GM21825 (cell line): ENCODE results near the gene XYLT1.
"Not testable (repeated sequence)": the region's sequence is repeated elsewhere in the genome, so short reads cannot be mapped to it uniquely, and the experiment has no call there.

Source experiments
- ATAC-seq: cut with Tn5 transposase; IDR thresholded peaks from one replicate; pipeline ENCODE4 v1.9.1; 2021; ENCODE audit warnings: mild to moderate bottlenecking, moderate library complexity; ENCODE audit not compliant: unreplicated experiment

Gene XYLT1

DNA sequence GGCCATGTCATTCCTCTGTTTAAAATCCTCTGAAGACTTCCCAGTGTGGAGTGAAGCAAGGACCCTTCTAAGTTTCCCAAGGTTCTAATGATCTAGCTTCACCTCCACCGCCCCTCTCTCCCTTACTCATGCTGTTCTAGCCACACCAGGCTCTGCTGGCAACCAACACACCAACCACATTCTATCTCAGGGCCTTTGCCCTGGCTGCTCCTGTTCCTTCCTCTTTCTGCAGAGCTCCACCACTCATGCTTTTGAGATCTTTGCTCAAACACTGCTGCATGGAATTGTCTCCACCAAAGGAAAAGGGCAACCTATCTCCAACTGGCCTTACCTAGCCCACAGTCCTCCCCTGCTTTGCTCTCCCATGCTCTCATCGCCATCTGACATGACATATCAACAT, 128.7 kb downstream of the XYLT1 start:
- no peak for ATAC-seq

DNA sequence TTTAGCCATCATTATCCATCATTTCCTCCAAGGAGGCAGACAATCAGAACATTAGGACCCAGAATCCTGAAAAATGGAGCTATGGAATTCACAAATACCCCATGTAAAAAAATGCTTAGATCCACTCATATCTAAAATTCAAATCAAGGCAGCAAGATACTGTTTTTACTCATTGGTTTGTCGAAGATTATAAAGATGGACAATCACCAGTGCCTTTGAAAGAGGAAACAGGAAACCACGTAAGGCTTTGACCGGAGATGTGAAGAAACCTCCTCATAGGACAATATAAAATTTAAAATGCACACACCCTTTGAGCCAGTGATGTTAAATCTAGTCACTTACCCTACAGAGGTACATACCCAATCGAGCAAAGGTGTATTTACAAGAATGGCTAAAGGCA, 130.0 kb downstream of the XYLT1 start:
- no peak for ATAC-seq

DNA sequence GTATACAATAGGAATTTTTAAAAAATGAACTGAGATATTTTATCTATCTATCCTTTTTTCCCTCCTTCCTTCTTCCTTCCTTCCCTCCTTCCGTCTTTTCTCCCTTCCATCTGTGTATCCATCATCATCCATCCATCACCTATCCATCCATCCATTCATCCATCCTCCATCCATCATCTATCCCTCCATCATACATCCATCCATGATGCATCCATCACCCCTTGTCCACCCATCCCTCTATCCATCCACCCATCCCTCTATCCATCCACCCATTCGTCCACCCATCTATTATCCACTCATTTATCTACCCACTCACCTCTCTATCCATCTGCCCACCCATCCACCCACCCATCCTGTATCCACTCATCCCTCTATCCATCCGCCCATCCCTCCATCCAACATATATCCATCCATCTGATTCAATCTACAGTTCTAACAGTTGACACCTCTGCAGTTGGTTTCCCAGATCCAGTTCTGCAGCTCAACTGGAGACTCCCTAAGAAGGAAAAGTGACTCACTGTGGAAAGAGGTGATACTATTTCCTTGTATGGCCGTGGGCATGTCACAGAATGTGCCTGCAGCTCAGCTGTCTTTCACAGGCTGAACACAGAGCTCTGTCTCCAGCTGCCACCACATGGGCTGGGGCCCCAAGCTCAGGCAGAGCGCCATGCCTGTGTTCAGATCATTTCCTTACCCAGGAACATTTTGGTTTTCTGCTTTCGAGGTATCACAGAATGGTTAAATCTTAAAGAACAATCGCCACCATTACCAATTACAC, 130.8 kb downstream of the XYLT1 start:
- no peak for ATAC-seq

DNA sequence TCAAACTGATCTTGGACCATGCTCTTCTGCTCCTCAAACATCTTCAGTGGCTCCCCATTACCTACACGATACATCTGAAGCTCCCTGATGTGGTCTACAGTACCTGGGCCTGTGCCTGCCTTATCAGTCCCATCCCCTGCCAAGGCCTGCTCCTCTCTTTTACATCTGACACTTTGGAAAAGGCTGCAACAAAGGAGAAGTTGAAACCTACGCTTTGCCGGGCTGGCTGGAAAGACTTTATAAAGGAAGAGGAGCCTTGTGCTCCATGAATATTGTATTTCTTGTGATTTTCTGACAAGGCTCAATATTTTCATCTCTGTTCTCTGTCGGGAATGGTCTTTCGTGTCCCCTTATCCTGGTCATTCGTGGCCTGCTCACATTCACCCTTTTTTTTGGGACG, 132.5 kb downstream of the XYLT1 start:
- ATAC-seq, result no peak

DNA sequence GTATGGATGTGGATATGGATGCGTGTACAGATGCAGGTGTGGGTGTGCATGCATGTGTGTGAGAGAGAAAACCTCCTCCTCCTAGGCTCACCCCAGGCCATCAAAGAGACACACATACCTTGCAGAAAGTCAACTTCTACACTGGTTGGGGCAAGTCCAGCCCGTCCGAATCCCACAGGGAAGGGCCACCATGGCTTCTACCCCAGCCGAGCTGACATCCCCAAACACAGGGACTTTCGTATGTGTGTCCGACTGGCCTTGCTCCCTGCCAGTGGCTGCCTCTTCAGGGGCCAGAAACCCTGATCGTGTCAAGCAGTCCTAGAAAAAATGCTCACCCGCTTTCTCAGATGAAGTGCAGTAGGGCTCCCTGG, 134.2 kb downstream of the XYLT1 start:
- ATAC-seq, result no peak

DNA sequence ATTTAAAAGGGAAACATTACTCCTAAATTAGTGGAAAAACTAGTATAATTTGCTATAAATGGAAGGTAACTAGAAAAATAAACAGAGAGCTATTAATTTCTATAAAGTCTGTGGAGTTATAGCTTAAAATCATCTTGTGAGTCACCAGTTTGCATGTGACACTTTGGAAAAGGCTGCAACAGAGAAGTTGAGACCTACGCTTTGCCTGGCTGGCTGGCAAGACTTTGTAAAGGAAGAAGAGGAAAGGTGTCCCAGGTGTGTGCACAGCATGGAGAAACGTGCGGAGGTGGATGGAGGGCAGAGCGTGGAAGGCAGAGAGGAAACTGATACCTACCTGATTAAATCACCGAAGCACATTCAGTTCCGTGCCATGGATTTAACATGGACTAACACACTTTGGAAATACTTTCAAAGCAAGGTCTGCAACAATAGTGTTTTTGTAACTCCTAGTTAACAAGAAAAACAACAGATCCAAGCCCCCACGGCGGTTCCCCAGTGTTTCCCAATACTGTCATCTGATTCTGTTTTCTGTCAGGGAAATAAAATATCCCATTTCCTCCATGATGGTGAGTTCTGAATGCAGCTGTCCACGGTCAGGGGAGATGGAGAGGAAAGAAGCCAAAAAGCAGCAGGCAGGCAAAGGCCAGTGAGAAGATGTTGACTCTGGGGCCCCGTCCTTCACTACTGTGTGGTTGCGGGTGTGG, 134.8 kb downstream of the XYLT1 start:
- no peak for ATAC-seq

DNA sequence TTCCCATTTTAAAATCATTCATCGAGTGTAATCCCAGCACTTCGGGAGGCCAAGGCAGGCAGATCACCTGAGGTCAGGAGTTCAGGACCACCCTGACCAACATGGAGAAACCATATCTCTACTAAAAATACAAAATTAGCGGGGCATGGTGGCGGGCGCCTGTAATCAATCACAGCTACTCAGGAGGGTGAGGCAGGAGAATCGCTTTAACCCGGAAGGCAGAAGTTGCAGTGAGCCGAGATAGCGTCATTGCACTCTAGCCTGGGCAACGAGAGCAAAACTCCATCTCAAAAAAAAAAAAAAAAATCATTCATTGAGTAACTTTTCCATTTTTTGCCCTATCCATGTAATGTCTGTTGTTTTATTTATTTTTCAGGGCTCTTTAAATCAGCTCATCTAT, 135.4 kb downstream of the XYLT1 start:
- ATAC-seq, result not testable (repeated sequence)

DNA sequence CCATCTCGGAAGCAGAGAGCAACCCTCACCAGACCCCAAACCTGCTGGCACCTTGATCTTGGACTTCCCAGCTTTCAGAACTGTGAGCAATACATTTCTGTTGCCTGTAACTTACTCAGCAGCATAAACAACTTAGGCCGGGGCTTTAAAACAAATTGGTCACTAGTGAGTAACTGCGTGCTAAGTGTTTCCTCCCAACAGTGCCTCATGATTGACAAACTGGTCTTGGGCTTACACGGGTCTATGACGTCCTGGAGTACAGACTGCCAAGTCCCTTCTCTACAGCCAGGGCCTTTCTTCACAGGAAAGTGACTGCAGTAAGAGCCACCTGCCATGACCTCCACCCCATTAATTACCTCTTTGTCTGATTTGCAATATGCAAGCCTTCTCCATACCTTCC, 136.7 kb downstream of the XYLT1 start:
- no peak for ATAC-seq

DNA sequence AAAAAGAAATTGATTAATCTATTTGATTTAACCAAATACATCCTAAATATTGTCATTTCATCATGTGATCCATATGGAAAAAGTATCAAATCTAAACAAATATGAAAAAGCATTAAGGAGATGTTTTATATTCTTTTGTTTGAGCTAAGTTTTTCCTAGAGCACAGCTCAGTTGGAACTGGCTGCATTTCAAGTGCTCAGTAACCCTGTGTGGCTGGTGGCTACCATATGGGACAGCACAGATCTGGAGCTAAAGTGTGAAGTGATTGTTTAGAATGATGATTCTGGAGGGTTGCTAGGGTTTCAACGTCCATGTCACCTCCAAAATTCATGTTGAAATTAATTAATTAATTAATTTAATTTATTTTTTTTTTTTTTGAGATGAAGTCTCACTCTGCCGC, 137.5 kb downstream of the XYLT1 start:
- ATAC-seq, result no peak

DNA sequence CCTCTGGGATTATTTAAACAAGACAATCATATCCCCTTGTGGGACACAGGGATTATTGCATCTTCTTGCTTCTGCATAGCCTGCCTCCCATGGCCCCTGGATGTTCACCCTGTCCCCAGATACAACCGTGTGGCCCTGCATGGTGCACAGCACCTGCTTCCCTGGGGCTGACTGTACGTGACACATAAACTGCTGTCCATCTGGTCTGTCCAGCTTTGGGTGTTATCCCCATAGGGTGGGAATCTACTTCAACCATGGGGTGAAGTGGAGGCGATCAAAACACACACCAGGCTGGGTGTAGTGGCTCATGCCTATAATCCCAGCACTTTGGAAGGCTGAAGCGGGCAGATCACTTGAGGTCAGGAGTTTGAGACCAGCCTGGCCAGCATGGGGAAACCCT, 138.8 kb downstream of the XYLT1 start:
- no peak for ATAC-seq

DNA sequence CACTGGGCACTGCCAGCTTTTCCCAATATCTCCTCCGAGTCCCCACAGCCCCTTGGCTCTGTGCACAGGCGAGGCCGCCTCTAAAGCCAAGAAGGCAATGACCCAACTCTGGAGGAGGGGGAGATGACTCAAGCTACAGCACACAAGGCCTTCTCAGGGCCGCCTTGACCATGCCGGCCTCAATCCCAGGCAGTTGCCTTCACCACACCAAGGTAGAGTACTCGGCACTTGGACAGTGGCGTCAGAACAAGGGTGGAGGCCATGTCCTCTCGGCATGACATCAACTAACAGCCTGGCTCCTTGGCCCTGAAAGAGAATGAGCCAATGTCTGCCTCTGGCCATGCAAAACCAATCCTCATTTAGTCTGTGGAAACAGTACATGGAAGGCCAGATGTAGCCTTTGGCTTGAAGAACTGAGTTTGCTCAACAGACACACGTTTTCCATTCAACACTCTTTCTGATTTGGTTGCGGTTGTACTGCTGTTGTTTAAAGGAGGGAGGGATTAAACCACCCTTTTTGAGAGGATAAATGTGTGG, 139.6 kb downstream of the XYLT1 start:
- ATAC-seq, result no peak

DNA sequence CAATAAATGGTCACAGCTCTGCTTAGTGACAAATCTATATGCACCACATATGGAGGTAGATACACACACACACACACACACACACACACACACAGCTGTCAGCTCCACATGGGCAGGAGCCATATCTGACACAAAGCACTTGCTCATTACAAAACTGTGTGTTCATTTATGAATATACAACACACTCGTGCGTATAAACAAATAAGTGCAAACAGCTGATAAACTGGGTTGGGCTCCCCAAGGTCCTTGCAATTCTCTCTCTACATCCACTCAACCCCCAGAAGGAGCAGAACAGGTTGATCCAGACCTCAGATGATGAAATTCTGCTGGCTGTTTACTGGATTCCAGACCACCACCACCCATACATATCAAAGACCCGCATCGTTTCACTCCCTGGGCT, 140.7 kb downstream of the XYLT1 start:
- ATAC-seq, result no peak

DNA sequence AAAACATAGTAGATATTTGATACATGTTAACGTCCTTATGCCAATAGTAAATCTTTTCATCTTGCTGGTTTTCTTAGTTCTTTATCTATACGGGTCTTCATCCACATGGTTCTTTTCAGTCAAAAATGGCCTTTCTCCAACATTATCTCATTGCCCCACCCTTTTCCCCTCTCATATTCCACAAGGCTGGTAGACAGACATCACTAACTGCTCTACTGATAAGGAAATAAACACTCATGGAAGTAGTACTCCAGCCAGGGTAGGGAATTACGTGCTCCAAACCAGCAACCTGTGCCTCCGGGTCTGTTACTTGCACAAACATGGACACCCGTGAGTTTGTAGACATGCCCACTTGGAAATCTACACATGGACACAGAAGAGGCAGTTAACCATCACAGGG, 141.4 kb downstream of the XYLT1 start:
- ATAC-seq, result no peak

DNA sequence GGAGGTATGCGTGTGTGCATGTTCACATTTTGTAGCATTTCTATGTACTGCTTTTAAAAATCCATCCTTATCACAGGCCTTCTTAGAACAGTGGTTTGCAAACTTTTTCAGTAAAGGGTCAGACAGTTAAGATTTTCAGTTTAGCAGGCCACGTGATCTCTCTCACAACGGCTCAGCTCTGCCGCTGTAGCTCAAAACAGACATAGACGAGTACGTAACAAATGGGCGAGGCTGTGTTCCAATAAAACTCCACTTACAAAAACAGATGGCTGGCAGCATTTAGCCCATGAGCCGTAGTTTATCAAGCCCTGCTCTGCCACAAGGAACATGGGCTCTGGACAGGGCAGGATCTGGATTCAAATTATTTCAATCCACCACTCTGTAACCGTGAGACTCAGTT, 141.8 kb downstream of the XYLT1 start:
- ATAC-seq, result no peak

DNA sequence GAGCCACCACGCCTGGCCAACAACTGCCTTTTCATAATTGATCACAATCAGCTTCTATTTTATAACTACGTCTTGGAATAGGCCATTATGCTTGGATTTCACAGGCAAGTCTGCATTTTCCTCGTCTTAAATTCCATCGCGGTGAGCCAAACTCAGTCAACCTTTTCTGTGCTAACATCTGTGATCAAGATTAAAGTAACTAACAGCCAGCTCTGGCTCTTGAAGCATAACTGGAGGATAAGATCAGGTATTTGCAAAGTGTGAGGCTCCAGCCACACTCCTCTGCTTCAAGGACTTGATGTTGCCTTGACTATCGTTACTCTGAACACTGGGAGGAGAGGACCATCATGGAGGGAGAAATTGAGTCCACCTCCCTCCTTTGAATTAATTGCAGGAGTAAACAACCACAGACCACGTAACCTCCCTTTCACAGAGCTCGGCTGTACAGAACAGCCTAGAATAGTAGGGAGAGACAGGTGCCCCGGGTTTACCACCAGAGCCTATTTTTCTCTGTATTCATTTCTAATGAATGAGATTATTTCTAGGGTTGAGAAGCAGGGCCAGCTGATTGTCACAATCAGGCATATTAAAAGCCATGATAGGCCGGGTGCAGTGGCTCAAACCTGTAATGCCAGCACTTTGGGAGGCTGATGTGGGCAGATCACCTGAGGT, 143.0 kb downstream of the XYLT1 start:
- ATAC-seq, result no peak

DNA sequence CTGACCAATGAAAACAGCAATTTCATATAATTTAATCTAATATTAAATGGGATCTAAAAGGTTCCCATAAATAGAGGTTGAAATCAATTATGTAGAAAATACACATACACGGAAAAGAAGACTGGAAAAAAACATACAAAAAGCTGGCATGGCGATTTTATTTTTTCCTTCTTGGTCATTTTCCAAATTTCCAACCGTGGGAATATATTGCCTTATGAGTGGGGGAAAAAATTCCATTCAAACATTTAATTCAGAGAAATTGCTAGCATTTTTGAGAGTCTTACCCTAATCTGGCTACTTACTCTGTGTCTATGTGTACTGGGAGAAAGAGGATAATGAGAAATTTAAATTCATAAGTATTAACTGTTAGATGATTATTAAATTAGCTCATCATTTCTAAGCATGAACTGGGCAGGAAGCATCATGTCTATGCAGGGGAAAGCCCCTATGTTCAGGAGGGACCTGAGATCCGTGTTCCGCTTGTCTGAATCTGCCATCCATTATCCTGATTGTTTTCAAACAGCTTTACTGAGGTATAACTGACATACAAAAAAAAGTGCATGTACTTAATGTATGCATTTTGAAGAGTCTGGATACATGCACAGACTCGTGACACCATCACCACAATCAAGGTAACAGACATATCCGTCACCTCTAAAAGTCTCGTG, 145.2 kb downstream of the XYLT1 start:
- no peak for ATAC-seq

DNA sequence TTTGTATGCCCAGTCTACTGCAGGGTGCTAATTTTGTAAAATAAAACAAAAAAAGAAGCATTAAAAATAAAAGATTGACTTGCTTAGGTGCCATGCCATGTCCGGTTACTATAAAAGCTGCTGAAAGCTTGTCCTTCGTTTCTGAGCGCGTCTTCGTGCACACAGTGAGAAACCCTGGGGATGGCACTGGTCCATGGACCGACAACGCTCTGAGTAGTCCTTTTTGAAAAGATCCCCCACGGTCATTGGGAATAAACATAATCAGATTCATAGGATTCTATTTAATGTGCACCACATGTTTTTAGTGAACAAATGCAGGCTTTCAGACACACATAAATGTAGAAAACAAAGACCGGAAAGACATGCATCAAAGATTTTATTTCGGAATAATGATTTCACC, 146.3 kb downstream of the XYLT1 start:
- no peak for ATAC-seq

DNA sequence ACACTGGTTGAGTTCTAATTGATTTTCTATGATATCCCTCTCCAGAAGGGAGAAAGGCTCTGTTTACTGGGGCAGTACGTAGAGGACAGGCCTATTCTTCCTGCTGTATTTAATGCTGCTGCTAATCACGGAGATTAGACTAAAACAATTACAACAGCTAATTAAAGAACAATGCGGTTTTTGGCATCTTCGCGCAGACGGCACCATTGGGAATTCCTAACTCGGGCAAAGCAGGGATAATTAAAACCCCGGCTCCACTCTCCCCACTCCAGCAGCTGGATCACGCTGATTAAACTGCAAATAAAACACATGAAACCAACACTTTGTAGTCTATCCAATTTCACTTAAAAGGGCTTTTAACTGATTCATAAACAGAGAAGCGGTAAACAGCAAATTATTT, 147.6 kb downstream of the XYLT1 start:
- no peak for ATAC-seq

DNA sequence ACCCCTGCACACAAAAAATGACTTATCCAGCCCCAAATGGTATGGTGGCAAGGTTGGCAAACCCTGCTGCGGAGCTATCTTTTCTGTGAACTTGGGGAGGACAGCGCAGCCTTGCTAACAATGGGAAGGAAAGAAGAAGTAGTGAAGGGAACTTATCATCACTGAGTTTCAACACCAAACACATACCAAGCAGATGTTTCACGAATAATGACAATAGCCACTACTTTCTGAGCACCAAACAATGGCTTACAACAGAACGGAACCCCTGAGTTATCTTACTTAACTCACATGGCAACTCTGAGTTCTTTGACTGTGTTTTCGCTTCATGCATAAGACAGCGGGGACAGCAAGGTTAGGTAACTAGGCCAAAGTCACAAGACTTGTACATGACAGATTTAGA, 148.9 kb downstream of the XYLT1 start:
- no peak for ATAC-seq

DNA sequence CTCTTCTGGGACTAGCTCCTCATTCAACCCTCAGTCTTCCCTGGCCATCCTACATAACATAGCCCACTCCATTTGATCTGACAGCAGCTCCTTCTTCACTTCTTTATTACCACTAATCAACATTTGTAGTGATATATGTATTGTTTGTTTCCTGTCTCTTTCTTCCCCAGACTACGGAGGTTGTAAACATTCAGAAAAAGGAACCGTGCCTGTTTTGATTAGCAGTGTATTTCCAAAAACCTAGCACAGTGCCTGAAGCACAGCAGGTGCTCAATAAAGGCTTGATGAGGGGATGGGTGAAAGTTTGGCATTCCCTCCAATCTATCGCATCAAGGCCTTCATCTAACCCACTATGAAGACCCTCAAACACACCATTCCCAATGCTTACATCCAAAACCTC, 150.8 kb downstream of the XYLT1 start:
- ATAC-seq, result no peak

DNA sequence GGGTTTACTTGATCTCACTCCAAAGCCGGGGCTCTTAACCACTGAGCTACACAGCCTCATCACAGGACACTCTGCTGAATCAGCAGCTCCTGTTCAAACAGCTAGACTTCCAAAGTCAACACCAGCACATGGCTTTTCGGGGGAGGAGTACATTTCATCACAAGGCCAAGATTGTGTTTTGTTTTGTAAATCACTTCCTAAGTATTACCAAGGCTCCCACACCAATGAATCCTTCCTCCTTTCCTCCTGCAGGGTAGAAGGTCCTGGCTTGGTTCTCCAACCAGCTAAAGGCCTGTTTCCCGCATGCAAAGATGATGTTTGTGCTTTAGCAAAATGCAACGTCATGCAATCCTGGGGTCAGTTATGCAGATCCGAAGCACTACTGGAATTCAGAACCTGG, 152.5 kb downstream of the XYLT1 start:
- no peak for ATAC-seq
